Stimulated activated CD4-positive, alpha-beta T cell treated with anti-CD3 and anti-CD28 coated beads, Interleukin-1b, Interleukin-23, amount 100 ng/mL, for 4 hours (primary cell): ENCODE data around the gene CNTLN.
"Not testable (repeated sequence)": the region's sequence is repeated elsewhere in the genome, so short reads cannot be mapped to it uniquely, and the experiment has no call there.

Source experiments
- DNase-seq, 2 donors: peaks; one replicate each; pipeline ENCODE4 v3.0.0-alpha.2; 2020; ENCODE audit warnings: low read depth in 2 of 2

CNTLN gene

GRCh38 chr9:17171309-17172094, 36.7 kb downstream of the CNTLN start:
- no peak for DNase-seq

GRCh38 chr9:17177496-17177895, 42.7 kb downstream of the CNTLN start:
- DNase-seq, result not testable (repeated sequence)

GRCh38 chr9:17185481-17186029, 50.7 kb downstream of the CNTLN start:
- DNase-seq, result no peak

- no peak for DNase-seq
Measured at GRCh38 chr9:17191082-17191481, 56.2 kb downstream of the CNTLN start.

GRCh38 chr9:17204611-17205152, 69.8 kb downstream of the CNTLN start:
- no peak for DNase-seq

GRCh38 chr9:17216011-17216410, 81.2 kb downstream of the CNTLN start:
- DNase-seq, result no peak

- DNase-seq, result no peak
Measured at GRCh38 chr9:17216646-17217045, 81.8 kb downstream of the CNTLN start.

- DNase-seq, result no peak
Measured at GRCh38 chr9:17217272-17217671, 82.4 kb downstream of the CNTLN start.

- DNase-seq, result no peak
Measured at GRCh38 chr9:17219261-17219660, 84.4 kb downstream of the CNTLN start.

GRCh38 chr9:17222932-17223331, 88.1 kb downstream of the CNTLN start:
- no peak for DNase-seq

GRCh38 chr9:17225407-17225806, 90.6 kb downstream of the CNTLN start:
- no peak for DNase-seq

- DNase-seq, result no peak
Measured at GRCh38 chr9:17229945-17230560, 95.2 kb downstream of the CNTLN start.

- DNase-seq, result no peak
Measured at GRCh38 chr9:17230646-17231045, 95.8 kb downstream of the CNTLN start.

GRCh38 chr9:17236147-17236546, 101.3 kb downstream of the CNTLN start:
- no peak for DNase-seq

GRCh38 chr9:17246770-17247169, 111.9 kb downstream of the CNTLN start:
- no peak for DNase-seq

- no peak for DNase-seq
Measured at GRCh38 chr9:17251100-17251499, 116.3 kb downstream of the CNTLN start.

GRCh38 chr9:17268531-17269188, 133.8 kb downstream of the CNTLN start:
- not testable (repeated sequence) for DNase-seq

- no peak for DNase-seq
Measured at GRCh38 chr9:17269799-17270198, 135.0 kb downstream of the CNTLN start.

- DNase-seq, result no peak
Measured at GRCh38 chr9:17272536-17272935, 137.7 kb downstream of the CNTLN start.

- DNase-seq, result no peak
Measured at GRCh38 chr9:17280350-17281012, 145.6 kb downstream of the CNTLN start.

GRCh38 chr9:17290673-17291072, 155.8 kb downstream of the CNTLN start:
- not testable (repeated sequence) for DNase-seq

- no peak for DNase-seq
Measured at GRCh38 chr9:17291766-17292165, 156.9 kb downstream of the CNTLN start.
